Left colon (tissue), 2 donors: ENCODE results near the gene CWC15. TPM values are rescaled to one million over a fixed set of nuclear protein-coding genes. Genes with fewer than 3 reads are reported as not detected.
A peak's percentile ranks its signal among the peaks of the same experiment; 100 is the strongest.
"Not testable (repeated sequence)": the region's sequence is repeated elsewhere in the genome, so short reads cannot be mapped to it uniquely, and the experiment has no call there.

ENCODE experiments used
- ATAC-seq: fragments of 200-7000 bp; cut with Tn5 transposase; one replicate; pipeline ENCODE4 v1.9.1; 2020; ENCODE audit warnings: mild to moderate bottlenecking, moderate library complexity
- DNase-seq, 2 donors: peaks; one replicate each; pipeline ENCODE4 v3.0.0-alpha.2; 2020
- intact Hi-C, 2 donors: fragments of 100-400 bp; cut with DNase I in 1 of 2; cut with micrococcal nuclease in 1 of 2; formaldehyde crosslinking; loops; one replicate each; pipeline versions ENCODE4 v1.11.2 to v1.14.0; 2022; cut with DNase I, micrococcal nuclease
- long read RNA-seq: library from polyadenylated mRNA; unstranded; transcript quantifications from one replicate; pipeline ENCODE4 v2.0.0, GENCODE V29; 2021
- total RNA-seq, 2 donors: library from RNA; stranded (reverse); fragmentation: NEBNext Ultra II Directional; extraction: Animal tissue kit (Norgen Biotek cat#: 25700); gene quantifications; one replicate each; pipeline ENCODE4 v1.2.1, GENCODE V29; 2021
- donor health status: DM: no; HTN: no; CAD: no.
- donor health status: DM: yes; HTN: yes; CAD: no.

The CWC15 gene
- 10 to 100 TPM; 44.0 to 44.3 TPM for total RNA-seq
- long read RNA-seq, transcript CWC15-201 (7 exons, 1,576 nt): major isoform, 22 of 31 reads
- long read RNA-seq, partial matches to known transcripts: 7 of 31 reads
- long read RNA-seq, other reads (novel, unspliced or antisense): 2 of 31 reads

DNA sequence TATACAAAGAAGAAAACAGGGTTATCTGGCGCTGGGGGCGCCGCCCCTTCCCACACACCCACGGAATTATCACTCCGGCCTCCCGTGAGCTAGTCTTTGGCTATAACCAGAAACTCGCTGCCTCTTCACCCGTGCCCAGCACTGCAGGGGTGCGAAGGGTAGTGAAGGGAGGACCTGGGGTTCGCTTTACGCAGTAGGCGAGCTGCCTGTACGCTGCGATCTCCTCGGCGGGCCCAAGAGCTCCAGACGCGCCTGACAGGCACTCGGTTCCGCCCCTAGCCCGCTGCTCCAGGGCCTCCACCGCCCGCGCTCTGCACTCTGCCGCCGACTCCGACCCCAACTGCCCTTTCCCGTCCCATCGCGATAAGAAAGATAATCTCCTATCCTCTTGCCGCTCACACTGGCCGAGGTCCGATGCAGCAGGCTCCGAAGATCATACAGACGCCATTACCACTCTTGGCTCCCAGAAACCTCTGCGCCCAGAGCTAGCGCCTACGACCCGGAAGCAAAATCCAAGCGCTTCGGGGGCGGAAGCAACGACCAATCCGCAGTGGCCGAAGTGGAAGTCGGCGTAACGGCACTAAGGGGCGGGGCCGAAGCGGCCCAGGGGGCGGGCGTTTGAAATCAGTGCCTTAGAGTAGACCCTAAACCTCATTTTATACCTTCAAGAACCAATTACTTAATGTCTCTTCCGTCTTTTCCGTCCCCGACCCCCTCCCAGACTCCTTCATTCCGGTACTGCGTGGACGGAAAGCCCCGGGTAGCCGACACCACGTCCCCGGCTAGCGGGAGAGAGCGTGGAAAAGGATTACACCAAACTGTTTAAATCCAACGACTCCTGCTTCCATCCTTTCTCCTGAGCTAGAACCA lies at the start of gene CWC15, which contains the start of gene KDM4D:
TSS of gene CWC15 (minus strand) at position 458 of the 870 bp plus-strand sequence. CDS start 1,371 bp downstream, outside the sequence.
TSS of gene KDM4D (plus strand) at position 611 of the 870 bp plus-strand sequence. CDS start 23,664 bp downstream, outside the sequence.
- intact Hi-C loops: loop anchor here in 1 of 2 donors (10.0 kb wide), 1 partner anchor 171 kb away; no protein-coding TSS in a partner anchor
- DNase-seq: peak; percentile 94 to 95
- ATAC-seq: peak; percentile 100

DNA sequence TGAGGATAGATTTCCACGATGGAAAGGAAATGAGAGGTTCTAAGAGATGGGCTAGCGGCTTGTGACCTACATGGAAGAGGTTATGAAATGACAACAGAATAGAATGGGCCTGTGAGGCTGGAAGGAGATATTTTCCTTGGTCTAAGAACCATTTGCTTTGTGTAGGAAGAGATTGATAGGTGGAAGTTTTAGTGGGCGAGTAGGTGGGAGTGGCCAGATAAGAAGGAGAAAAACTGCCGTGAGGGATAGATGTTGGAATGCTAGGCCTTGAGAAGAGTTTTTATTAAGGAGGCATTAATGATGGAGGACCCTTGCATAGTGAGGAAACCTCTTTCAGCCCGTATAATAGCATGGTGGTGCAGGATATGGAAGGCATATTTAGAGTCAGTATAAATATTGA lies 48.1 kb upstream of the CWC15 start:
- intact Hi-C loops, ATAC-seq, DNase-seq: not testable (repeated sequence)

DNA sequence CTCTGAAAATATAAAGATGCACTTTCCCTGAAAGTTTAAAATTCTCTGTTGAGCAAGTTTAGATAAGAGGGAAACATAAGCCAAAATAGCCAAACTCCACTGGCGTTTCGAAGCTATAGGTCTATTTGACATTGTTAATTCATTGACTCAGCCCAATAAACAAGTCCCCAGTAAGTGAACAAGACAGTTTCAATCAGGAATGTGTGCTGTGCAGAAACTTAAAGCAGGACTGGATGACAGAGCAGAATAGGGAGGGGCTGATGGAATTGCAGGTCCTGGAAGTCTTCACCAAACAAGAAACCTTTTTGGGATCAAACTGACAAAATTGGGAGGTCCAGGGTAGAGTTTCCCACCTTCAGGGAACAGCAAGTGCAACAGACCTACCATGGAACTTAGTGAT lies 42.8 kb upstream of the CWC15 start:
- ATAC-seq: no peak
- intact Hi-C loops: no loop called here

DNA sequence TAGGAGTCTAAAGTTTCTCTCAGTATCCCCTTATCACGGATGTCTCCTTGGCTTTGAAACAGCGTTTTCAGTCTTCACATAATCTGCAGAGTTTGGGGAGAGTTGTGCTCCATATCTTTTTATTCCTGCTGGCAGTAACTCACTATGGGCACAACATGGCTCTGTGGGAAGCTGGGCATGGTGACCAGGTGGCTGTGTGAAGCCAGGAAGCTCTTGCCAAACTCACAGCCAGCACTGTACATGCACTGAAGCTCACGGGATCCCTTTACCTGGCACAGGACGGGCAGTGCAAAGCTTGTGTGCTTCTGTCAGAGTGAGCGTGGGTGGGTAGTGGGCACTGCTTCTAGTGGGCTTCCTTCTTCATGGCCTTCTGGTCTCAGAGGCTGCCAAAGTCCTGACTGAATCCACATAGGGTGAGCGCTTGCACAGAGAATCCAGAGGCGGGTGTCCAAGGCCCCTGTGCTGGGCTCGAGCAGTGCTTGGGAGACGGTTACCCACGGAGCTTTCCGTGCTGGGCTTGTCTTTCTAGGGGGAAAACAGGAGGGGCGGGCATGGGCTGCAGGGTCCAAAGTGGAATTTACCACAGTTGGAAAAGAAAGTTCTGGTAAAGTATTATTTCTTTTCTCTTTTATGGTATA lies 40.9 kb upstream of the CWC15 start:
- intact Hi-C loops: no loop called here

More for the DNA sequence above, 42.8 kb upstream of the CWC15 start:
- DNase-seq: no peak

DNA sequence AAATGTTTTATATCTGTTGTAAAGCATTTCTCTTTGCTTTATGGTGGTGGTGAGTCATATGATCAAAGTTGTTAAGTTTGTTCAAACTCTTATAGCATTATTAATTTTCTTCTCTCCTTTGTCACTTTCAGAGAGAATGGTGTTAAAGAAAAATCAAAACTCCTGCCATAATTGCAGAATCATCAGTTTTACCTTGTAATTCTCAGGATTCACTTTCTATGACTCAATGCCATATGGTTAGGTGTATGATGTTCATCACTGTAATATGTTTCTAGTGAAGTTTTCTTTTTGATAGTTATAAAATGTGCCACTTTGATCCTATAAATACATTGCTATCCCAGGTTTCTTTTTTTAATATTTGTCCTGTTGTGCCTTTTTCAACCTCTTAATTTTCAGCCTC lies 38.0 kb upstream of the CWC15 start:
- intact Hi-C loops: no loop called here
- no peak for DNase-seq
- no peak for ATAC-seq

More for the DNA sequence above, 40.9 kb upstream of the CWC15 start:
- DNase-seq (no peak), ATAC-seq (no peak)

DNA sequence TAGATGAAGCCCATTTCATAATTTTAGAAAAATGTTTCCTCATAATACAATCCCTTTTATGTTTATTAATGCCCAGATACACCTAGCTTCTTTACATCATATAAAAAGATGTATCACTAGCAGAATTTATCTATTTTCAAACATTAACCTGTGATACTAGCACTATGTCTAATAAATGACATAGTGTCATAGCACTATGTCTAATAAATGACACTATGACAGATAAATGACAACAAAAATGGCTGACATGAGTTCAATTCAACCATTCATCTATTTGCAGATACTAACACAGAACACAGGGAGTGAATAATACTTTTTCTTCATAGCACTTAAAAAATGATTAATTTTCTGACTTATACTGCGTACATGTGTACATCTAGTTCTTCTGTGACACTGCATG lies 32.3 kb upstream of the CWC15 start:
- ATAC-seq (no peak), DNase-seq (no peak)
- intact Hi-C loops: no loop called here

DNA sequence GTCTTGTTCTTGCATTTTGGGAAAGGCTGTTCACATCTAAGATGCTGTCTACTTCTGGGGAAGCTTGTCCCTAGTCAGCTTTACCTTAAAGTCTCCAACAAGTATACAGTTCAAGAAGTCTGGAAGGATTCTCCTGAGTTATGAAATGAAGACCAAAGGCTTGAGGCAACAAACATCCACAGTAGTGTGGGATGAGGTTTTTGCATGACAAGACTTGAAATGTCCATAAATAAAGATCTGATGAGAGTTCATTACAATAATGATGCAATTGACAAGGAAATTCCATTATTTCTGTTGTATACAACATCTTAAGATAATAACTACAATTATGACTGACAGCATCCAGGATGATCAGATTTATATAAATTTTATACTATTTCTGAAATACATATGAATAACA lies 30.4 kb upstream of the CWC15 start:
- ATAC-seq (no peak), DNase-seq (no peak)
- intact Hi-C loops: no loop called here

DNA sequence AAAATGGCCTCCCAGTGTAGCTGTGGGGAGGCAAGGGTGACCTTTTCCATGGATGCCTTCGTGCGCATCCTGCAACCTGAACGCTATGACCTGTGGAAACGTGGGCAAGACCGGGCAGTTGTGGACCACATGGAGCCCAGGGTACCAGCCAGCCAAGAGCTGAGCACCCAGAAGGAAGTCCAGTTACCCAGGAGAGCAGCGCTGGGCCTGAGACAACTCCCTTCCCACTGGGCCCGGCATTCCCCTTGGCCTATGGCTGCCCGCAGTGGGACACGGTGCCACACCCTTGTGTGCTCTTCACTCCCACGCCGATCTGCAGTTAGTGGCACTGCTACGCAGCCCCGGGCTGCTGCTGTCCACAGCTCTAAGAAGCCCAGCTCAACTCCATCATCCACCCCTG lies 24.9 kb upstream of the CWC15 start:
- no peak for ATAC-seq
- intact Hi-C loops: no loop called here
- no peak for DNase-seq

DNA sequence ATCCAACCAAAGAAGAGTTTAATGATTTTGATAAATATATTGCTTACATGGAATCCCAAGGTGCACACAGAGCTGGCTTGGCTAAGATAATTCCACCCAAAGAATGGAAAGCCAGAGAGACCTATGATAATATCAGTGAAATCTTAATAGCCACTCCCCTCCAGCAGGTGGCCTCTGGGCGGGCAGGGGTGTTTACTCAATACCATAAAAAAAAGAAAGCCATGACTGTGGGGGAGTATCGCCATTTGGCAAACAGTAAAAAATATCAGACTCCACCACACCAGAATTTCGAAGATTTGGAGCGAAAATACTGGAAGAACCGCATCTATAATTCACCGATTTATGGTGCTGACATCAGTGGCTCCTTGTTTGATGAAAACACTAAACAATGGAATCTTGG lies 24.1 kb upstream of the CWC15 start:
- DNase-seq (no peak), ATAC-seq (no peak)
- intact Hi-C loops: no loop called here

DNA sequence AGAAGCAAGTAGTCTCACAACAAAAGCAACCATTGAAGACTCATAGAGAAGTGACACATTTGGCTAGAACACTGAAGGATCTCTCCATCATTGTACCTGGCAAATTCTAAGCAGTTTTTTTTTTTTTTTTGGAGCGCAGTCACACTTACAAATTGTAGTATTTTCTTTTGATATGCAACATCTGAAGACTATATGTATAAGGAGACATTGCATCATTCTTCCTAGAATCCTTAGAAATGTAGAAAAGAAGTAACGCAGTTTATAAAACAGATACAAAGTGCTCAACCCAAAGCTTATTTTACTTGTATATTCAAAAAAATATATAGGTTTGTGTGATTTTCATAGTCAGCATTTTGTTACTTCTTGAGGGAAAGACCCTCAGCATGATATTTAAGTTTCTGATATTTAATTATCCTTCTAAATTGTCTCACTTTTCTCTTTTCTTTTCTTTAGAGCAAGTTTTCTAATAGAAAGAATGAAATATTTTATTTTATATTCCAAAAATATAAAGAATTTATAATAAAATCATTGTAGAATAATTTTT lies 20.1 kb upstream of the CWC15 start:
- ATAC-seq (no peak), DNase-seq (no peak)
- intact Hi-C loops: no loop called here

DNA sequence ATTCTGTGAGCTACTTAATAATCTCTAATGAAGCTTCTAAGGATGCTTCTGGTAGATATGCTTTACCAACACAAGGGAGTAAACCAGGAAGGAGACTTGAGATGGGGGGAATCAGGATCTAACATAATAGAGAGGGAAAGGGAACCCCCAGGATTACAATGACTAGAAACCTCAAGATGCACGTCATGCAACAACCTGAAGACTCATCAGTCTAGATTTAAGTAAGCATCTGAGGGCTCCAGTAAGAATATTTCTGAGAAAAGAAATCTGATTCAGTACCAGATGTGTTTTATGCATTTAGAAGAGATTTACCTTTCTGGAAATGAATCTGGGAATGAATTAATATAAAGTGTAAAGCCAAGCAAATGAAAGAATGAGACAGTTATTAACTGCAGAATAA lies 15.4 kb upstream of the CWC15 start:
- DNase-seq: no peak
- intact Hi-C loops: loop anchor here in 1 of 2 donors (10.0 kb wide), 1 partner anchor 46 kb away; no protein-coding TSS in a partner anchor
- no peak for ATAC-seq

DNA sequence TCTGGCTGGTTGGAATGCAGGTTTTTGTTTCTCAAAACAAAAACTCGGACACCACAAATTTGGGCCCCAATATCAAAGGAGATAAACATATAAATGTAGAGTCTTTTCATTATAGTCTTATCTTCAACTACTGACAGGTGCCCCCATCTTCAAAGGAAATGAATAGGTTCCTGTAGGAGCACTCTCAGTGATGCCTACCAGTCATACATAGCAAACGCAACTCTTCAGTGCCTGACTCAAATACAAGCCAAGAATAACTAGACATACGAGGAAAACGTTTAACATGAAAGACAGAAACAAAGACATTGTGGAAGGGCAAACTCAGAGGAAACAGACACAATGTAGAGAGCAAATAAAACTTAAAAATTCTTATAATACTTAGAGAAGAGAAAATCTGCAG lies 14.0 kb upstream of the CWC15 start:
- intact Hi-C loops: loop anchor here in 1 of 2 donors (10.0 kb wide), 1 partner anchor 47 kb away; no protein-coding TSS in a partner anchor
- DNase-seq: no peak
- ATAC-seq: no peak

DNA sequence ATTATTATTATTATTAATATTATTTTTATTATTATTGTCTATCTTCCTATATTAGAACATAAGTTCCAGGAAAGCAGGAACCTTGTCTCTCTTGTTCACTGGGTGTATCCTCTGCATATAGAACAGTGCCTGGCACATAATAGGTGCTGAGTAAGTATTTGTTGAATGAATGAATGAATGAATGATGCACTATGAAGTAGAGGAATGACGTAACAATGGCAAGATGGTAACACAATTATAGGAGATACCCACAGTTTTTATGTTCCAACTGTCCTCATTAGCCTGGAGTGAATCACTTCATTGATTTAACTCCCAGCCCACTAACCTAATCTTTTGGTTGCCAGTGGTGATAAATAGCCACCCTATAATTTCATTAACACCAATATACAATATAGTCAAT lies 2.2 kb upstream of the CWC15 start:
- intact Hi-C loops: loop anchor here in 1 of 2 donors (10.0 kb wide), 1 partner anchor 169 kb away; no protein-coding TSS in a partner anchor
- DNase-seq (no peak), ATAC-seq (no peak)

DNA sequence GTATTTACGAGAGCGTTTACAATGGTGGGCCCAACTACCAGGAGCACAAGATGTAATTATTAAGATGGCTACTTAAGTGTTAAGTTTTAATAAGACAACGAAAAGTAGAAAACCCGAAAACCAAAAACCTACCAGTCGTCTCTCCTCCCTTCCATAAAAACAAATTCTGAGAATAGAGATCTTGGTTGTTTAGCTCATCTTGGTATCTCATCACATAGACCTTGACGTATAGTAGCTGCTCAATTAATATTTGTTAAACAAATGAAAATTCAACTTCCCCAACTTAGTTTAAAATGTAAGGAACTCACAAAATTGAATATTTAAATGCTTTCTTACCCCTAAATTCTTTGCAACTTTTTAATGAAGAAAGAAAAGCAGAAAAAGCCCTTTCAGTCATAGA lies 822 bp upstream of the CWC15 start:
- ATAC-seq (no peak), DNase-seq (no peak)
- intact Hi-C loops: loop anchor here in 1 of 2 donors (10.0 kb wide), 1 partner anchor 171 kb away; no protein-coding TSS in a partner anchor

DNA sequence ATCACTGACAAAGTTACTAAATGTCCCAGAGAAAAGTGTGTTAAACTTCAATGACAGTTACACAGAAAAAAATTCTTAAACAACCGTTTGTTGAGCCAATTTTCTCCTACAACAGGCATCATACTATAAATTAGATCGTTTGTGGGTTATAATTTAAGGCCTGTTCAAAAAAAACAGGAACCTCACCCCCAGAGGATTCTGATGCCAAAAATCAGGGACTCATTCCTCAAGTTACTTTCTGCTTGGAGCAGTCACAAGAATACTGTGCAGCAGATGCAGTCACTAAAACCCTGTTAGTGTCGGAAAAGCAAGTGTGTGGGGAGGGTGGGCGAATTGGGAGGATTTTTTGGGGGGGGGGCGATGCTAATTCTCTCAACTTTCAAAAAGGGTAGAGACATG lies 657 bp downstream of the CWC15 start:
- DNase-seq (no peak), ATAC-seq (peak; percentile 3)
- intact Hi-C loops: loop anchor here in 1 of 2 donors (10.0 kb wide), 1 partner anchor 172 kb away; no protein-coding TSS in a partner anchor

DNA sequence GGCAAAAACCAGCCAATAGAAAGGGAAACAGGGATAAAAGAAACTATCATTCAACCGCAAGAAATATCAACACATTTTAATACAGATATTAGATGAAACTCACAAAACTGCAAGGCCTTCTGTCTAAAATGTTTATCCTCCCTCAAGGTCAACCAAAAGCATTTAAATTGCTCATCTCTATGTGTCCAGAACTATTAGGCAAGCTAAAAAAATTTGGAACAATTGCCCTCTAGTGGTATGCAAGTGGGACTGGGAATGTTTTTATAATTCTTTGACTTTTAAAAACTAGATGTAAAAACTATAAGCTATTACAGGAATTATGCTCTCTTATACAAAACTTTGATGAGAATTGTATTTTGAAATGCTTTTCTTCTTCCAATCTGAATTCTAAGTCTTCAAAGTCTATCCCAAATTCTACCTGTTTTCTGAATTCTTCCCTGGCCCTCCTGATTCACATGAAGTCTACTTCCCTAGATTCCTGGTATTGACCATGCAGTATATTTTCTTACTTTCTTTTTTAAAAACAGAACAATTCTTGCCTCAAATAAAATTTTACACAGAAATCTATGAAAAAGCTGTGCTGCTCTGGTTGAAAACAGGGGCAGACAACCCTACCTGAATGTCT lies 4.9 kb downstream of the CWC15 start:
- DNase-seq (no peak), ATAC-seq (no peak)
- intact Hi-C loops: no loop called here

DNA sequence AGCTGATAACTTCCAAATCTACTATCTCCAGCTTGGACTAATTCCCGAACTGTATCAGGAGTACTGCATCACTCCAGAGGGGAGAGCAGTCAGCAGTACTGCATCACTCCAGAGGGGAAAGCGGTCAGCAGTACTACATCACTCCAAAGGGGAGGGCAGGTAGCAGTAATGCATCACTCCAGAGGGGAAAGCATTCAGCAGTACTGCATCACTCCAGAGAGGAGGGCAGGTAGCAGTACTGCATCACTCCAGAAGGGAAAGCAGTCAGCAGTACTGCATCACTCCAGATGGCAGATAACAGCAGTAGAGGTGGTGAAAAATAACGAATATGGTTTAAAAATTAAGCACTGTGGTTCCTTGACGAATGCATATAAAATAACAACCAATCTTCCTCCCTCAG lies 8.4 kb downstream of the CWC15 start:
- DNase-seq (no peak), ATAC-seq (no peak)
- intact Hi-C loops: no loop called here

DNA sequence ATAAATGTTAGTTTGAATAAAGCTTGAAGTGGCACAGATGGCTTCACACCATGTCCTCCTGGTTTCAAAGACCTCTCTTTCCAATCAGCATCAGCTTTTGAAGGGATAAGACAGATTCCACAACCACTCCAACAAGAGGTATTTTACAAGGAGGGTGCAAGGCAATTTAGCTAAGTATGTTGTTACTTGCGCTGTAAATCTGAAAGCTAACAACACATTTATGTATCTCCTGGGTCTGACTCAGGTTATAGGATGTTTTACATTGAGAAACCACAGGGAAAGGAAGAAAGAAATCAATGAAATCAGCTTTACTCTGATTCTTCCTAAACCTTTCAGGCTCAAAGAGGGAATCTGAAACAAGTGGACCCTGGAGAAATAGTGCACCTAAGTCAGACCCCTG lies 12.1 kb downstream of the CWC15 start:
- no peak for ATAC-seq
- intact Hi-C loops: no loop called here
- DNase-seq: no peak

DNA sequence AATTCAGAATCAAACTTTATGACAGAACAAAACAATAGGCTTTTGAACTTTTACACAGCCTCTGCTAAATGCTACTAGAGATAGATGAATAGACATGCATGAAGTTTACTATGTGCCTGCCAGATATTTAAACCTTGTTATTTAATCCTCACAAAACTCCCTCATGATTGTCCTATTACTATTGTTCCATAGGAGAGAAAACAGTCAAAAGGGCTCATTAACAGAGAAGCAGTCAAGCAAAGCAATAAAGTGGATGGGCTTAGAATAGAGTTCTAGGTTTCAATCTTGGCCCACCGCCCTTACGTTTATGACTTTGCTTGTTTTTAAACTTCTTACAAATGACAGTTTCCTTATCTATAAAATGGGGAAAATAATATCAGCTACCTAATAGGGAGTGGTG lies 12.9 kb downstream of the CWC15 start:
- intact Hi-C loops: no loop called here
- DNase-seq (no peak), ATAC-seq (no peak)
